GM18951 (cell line): ENCODE measurements around the gene ANGPTL8.

Experiments
- POLR2A ChIP-seq: IDR thresholded peaks from 4 replicates; pipeline ENCODE4 v1.6.1; 2011; ENCODE audit warnings: mild to moderate bottlenecking; ENCODE audit not compliant: insufficient read length, insufficient read depth; ENCODE audit errors: extremely low read depth
- in situ Hi-C: fragments of 300-500 bp; cut with MboI; formaldehyde crosslinking; loops from one replicate; pipeline ENCODE4 v1.12.0; 2022; ENCODE audit warnings: low sequenced_read_pairs, mixed read lengths, inconsistent platforms; ENCODE audit not compliant: unreplicated experiment

Gene ANGPTL8

DNA sequence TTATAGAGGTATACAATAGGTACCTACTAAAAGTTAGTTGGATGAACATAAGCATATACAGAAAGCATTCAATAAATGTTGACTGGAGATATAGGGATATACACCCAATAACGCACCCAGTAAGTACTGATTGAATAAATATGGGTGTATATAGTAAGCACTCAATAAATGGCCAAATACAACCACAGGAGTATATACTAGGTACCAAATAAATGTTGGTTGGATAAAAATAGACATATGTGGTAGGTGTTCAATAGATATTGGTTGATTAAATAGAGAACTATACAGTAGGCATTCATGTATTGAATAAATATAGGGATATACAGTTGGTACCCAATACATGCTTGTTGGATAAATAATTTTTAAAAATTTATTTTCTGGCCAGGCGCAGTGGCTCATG, 9.4 kb downstream of the ANGPTL8 start:
- TF ChIP-seq POLR2A, result no peak
- in situ Hi-C loops, result no loop called here

DNA sequence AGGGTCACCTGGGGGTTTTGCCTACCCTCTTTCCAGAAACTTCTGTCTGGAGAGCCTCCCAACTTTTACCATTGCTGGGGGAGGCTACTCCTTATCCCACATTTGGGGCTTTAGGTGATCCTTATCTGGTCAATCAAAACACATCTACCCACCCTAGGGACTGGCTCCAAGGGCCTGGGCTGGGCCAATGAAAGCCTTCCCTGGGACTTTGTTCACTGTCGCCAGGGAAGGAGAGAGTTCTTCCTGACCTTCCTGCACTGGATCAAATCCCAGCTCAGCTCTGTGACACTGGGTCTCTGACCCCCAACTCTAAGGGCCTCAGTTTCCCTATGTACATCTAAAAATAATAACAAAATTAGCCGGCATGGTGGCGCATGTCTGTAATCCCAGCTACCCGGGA, 11.8 kb downstream of the ANGPTL8 start:
- in situ Hi-C loops, result no loop called here
- TF ChIP-seq POLR2A, result no peak

DNA sequence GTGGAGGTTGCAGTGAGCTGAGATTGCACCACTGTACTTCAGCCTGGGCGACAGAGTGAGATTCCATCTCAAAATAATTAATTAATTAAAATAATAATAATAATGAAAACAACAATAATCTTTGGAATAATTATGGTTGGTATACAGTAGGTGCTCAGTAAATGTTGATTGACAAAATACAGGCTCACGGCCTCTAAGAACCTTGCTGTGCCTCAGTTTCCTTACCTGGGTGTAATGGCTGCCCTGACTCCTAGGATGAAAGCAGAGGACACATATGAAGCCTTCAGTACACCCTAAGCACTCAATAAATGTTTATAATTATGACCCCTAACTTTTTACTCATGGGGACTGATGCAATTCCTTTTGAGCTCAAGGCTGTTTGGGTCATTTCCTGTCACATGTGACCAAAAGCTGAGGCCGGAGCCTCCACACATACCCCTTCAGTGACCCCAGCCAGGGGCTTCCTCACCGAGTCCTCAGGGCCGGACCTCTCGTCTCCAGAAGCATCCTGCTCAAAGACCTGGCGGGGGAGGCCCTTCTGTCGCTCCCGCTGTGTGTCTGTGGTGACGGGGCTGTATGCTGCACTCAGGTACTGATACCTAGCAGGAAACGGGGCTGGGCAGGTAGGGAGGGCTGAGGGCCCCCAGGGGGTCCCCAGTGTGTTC, 12.4 kb downstream of the ANGPTL8 start:
- in situ Hi-C loops, result no loop called here
- TF ChIP-seq POLR2A, result no peak

DNA sequence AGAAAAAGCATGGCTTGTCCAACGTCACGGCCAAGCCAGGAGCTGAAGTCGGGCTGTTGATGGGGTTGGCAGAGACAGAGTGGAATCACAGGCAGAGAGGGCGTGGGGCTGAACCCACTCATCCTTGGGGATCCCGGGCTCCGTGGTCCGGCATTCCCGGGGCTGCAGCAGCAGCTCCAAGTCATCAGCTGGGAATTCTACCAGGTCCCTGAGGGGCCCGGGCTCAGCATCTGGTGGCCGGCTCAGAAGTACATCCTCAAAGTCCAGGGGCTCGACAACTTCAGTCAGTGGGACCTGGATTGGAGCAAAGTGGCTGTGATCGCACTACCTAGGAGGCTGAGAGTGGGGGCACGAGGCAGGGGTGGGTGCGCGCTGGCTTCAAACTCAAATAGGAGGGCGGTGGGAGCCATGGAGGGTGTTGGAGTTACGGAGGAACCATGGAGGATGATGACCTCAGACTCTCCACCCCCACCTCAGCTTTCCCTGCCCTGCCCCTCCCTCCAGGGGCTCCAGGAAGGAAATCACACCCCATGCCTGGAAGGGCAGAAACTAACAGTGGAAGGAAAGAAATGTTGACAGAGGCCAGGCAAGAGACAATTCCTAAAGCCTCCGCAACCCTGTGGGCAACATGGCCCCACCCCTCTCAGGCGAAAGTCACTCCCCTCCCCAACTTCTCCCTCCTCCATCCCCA, 13.4 kb downstream of the ANGPTL8 start:
- in situ Hi-C loops, result no loop called here
- no peak for TF ChIP-seq POLR2A

DNA sequence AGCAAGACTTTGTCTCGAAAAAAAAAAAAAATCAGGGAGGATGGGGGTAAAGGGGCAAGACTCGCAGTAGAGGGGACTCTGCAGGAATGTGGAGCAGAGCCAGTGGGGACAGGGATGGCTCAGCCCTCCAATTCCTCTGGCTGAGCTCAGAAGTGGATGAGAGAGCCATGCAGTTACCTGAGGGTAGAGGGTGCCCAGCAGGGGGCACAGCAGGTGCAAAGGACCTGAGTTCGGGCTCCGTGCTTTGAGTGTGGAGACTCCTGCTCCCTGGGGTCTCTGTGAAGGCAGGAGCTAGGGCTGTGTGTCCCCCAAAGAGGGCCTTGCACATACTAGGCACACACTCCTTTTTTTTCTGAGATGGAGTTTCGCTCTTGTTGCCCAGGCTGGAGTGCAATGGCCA, 15.2 kb downstream of the ANGPTL8 start:
- in situ Hi-C loops, result no loop called here
- TF ChIP-seq POLR2A, result no peak

DNA sequence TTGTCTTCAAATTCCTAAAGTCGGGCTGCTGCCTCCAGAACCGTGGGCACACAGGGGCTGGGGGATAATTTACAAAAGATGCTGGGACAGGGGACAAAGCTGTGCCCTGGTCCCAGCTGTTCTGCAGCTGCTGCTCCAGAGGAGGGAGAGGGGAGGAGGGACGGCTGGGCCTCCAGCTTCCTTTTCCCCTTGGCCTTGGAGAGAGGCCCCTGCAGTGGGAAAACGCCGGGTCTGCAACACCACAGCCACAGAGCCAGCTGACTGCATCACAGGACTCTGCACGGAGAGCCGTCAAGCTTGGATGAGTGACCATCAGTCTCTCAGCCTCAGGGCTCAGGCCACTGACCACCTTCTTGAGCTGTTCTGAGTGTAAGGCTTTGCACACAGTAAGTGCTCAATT, 16.8 kb downstream of the ANGPTL8 start:
- in situ Hi-C loops, result no loop called here
- no peak for TF ChIP-seq POLR2A

DNA sequence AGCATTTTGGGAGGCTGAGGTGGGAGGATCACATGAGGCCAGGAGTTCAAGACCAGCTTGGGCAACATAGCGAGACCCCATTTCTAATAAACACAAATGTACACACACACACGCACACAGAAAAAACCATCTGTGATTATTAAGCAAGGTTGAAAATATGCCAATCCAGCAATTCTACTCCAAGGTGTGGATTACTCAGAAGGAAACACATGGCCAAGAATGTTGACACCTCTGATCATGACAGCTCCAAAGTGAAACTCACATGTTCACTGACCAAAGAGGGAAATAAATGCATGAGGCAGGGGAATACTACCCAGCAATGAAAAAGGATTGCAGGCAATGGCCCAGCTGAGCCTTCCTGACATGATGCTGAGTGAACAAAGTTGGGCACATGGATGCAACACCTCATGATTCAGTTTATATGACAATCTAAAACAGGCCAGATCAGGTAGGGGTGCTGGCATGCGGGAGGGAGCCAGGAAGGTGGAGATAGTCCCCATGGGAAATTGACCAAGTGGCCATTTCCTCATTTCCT, 18.5 kb downstream of the ANGPTL8 start:
- no peak for TF ChIP-seq POLR2A
- in situ Hi-C loops, result no loop called here

DNA sequence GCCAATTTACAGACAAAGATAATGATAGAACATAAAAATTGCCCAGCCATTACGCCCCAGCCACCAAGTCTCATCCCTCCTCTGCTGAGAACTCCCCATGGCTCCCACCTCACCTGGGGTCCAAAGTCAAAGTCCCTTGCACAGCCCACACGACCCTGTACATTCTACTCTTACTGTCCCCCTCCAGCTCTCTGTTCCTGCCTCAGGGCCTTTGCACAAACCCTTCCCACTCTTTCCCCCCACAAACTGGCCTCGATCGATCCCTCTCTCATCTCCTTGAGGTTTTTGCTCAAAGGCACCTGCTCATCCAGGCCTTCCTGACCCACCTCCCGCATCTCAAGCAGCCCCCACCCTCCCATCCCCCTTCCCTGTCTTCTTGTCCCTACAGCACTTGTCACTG, 21.6 kb downstream of the ANGPTL8 start:
- in situ Hi-C loops, result no loop called here
- TF ChIP-seq POLR2A, result no peak

DNA sequence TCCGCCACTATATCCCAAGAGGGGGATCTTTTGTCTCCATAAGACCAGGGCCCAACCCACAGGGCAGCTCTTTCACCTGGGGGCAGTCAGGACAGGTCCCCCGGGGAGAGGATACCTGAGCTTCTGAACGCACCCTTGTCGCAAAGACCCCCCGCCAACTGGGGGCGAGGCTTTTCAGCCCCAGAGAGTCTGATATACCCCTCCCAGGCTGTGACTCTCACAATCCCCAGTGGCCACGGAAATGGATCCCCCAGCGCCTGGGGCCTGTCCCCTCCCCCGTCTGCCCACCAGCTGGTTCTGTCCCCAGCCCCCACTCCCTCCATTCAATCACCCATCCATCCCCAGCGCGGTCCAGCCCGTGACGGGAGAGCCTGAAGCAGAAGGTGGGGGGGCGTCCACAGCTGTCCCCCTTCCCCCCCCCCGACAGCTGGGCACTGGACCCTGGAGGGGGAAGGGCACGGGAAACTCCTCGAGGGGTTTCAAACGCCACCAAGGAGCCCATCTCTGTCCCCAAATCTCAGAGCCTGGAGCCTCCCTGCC, 22.1 kb downstream of the ANGPTL8 start:
- TF ChIP-seq POLR2A, result no peak
- in situ Hi-C loops, result no loop called here

DNA sequence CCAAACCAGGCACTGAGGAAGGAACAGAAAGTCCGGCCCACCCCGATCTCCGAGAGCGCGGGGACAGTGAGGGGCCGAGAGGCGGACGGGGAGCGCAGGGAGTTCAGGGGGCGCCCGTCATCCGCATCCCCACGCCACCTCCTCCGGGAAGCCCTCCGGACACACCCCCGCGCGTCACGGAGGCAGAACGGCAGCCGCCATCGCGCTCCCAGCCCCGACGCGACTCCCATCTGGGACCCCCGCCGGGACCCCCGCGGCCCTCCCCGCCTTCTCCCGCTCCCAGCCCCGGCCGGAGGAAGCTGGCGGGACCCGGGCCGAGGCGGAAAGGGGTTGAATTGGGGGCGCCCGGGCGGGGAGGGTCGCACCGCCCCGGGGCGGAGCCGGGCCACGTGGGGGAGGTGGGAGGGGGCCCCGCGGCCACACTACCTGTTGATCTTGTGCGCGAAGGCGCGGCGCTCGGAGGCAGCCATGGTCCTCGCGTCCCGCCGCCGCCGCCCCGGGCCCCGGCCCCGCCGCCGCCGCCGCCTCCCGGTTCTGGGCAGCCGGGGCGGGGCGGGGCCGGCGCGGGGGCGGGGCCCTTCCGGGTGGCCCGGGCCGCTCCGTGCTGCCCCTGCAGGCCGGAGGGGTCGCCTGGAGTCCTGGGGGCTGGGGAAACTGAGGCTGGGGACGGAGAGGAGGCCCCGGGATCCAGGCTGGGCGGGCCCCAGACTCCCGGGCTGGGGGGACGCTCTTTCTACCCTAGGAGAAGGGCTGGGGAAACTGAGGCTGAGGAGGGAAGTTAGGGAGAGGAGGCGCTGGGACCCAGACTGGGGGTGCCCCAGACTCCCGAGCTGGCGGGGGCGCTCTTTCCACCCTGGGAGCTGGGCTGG, 22.8 kb downstream of the ANGPTL8 start, which contains the start of gene DOCK6:
DOCK6 (minus strand) TSS at position 554 of the 869 bp plus-strand sequence; CDS start at position 470, 84 bp downstream.
- no peak for TF ChIP-seq POLR2A
- in situ Hi-C loops, result no loop called here

DNA sequence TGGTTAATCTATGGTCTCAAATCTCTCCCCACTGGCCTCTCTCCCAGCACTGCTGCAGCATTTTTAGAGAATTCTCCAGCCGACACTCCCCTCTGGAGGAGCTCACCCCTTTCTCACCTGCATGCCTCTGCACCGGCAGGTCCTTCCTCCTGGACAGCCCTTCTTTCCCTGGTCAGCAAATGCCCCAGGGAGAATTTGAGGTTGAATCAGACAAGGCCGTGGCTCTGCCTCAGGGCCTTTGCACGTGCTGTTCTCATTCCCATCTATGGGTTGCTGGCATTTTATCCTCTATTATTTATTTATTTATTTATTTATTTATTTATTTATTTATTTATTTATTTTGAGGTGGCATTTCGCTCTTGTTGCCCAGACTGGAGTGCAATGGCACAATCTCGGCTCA, 24.3 kb downstream of the ANGPTL8 start:
- no peak for TF ChIP-seq POLR2A
- in situ Hi-C loops, result no loop called here

DNA sequence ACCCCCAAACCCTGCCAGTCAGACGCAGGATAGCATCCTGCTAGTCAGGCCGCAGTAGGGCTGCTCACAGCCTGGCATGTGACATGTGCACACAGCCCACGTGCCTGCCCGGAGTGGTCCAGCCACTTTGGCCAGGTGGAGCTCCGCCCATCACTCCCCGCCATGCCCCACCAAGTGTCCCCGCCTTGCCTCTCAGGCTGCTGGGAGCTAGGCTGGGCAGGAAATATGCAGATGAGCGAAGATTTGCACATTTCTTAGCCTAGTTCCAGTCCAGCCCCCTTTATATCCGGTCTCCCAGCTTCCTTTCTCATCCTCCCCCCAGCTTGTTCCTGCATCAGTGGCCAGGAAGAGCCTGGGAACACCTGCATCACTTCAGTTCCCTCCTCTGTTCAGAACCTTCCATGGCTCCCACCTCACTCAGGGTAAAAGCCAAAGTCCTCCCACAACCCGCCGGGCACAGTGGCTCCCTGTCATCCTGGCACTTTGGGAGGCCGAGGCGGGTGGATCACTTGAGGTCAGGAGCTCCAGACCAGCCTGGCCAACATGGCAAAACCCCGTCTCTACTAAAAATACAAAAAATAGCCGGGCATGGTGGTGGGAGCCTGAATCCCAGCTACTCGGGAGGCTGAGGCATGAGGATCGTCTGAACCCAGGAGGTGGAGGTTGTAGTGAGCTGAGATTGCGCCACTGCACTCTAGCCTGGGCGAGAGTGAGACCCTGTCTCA, 25.2 kb downstream of the ANGPTL8 start:
- TF ChIP-seq POLR2A, result no peak
- in situ Hi-C loops, result no loop called here
